Suprapubic skin (tissue), 4 donors: Measurements from ENCODE around the gene ABCC8. TPM values are rescaled to one million over a fixed set of nuclear protein-coding genes. Genes with fewer than 3 reads are reported as not detected.

ENCODE experiments used
- DNase-seq, 2 donors: peaks; one replicate each; pipeline ENCODE4 v3.0.0-alpha.2; 2019; ENCODE audit warnings: low spot score in 2 of 2
- H3K27ac ChIP-seq: fragments of 200-600 bp; sonication (generic); one replicate; pipeline ENCODE4 v1.5.1; 2019
- H3K27me3 ChIP-seq: fragments of 200-600 bp; sonication (generic); one replicate; pipeline ENCODE4 v1.5.1; 2019
- H3K36me3 ChIP-seq: fragments of 200-600 bp; sonication (generic); one replicate; pipeline ENCODE4 v1.5.1; 2019
- H3K4me1 ChIP-seq: fragments of 200-600 bp; sonication (generic); one replicate; pipeline ENCODE4 v1.5.1; 2019
- H3K4me3 ChIP-seq: fragments of 200-600 bp; sonication (generic); one replicate; pipeline ENCODE4 v1.5.1; 2019; ENCODE audit warnings: mild to moderate bottlenecking
- H3K9me3 ChIP-seq: fragments of 200-600 bp; sonication (generic); one replicate; pipeline ENCODE4 v1.5.1; 2019
- CTCF ChIP-seq, 2 donors: fragments of 200-600 bp in 1 of 2; fragments of 450-650 bp in 1 of 2; sonication (generic) in 1 of 2; IDR thresholded peaks; one replicate each; pipeline ENCODE4 v1.5.1; 2016 to 2019; ENCODE audit warnings: antibody characterized with exemption in 2 of 2, mild to moderate bottlenecking in 1 of 2, moderate library complexity in 1 of 2
- EP300 ChIP-seq: sonication (generic); formaldehyde crosslinking; IDR thresholded peaks from one replicate; pipeline ENCODE4 v1.6.1; 2017; ENCODE audit warnings: antibody characterized with exemption
- POLR2A ChIP-seq, 2 donors: fragments of 450-650 bp; IDR thresholded peaks; one replicate each; pipeline ENCODE4 v1.6.1; 2017; ENCODE audit warnings: antibody characterized with exemption in 2 of 2, mild to moderate bottlenecking in 2 of 2, moderate library complexity in 2 of 2
- POLR2AphosphoS5 ChIP-seq, 3 donors: sonication (generic); formaldehyde crosslinking; IDR thresholded peaks; one replicate each; pipeline ENCODE4 v1.6.1; 2017; ENCODE audit warnings: antibody characterized with exemption in 3 of 3
- WGBS: methylation state at CpG from one replicate; pipeline ENCODE4 v1.1.5; 2018; 5-methylcytosine and 5-hydroxymethylcytosine counted together
- total RNA-seq, 4 donors: library from RNA; depleted of rRNA; stranded (reverse); fragments of >200 nt; gene quantifications; one replicate each; pipeline ENCODE4 v1.1.0, GENCODE V29; 2016

Gene ABCC8
- total RNA-seq, 4 donors from 2014 or later = 0.42 TPM; not detected in 3

GRCh38 chr11:17411418-17411817, 65.2 kb downstream of the ABCC8 start:
- TF ChIP-seq POLR2A (IDR thresholded peaks at IDR 0.05) (no peak), POLR2AphosphoS5 (IDR thresholded peaks at IDR 0.05) (no peak), EP300 (no peak), CTCF (IDR thresholded peaks at IDR 0.05) (no peak)
- Histone ChIP-seq H3K36me3 (no peaks in the 10 kb centered on the region), H3K9me3 (no peaks in the 10 kb centered on the region), H3K27me3 (peaks cover 23% of the 10 kb centered on the region), H3K4me1 (peaks cover 3% of the 10 kb centered on the region), H3K4me3 (no peak overlapping the region), H3K27ac (no peak overlapping the region)
- 70% methylated on average over 6 of the region's 6 CpGs for WGBS
- no peak for DNase-seq

GRCh38 chr11:17410606-17411379, 65.9 kb downstream of the ABCC8 start:
- no peak overlapping the region for H3K27ac ChIP-seq

GRCh38 chr11:17408641-17409040, 68.0 kb downstream of the ABCC8 start:
- peaks cover 17% of the 10 kb centered on the region for H3K4me1 ChIP-seq
- WGBS = 96% methylated on average over 7 of the region's 7 CpGs
- H3K36me3 ChIP-seq = no peaks in the 10 kb centered on the region
- H3K27ac ChIP-seq = no peak overlapping the region
- peaks cover 3% of the 10 kb centered on the region for H3K27me3 ChIP-seq
- H3K4me3 ChIP-seq = no peak overlapping the region
- no peak for DNase-seq
- TF ChIP-seq POLR2AphosphoS5 (IDR thresholded peaks at IDR 0.05) (no peak), CTCF (IDR thresholded peaks at IDR 0.05) (no peak), EP300 (no peak), POLR2A (IDR thresholded peaks at IDR 0.05) (no peak)
- H3K9me3 ChIP-seq = no peaks in the 10 kb centered on the region

More at GRCh38 chr11:17410606-17411379, 65.9 kb downstream of the ABCC8 start:
- peaks cover 23% of the 10 kb centered on the region for H3K27me3 ChIP-seq
- peaks cover 10% of the 10 kb centered on the region for H3K4me1 ChIP-seq
- TF ChIP-seq CTCF (IDR thresholded peaks at IDR 0.05) (no peak), POLR2A (IDR thresholded peaks at IDR 0.05) (no peak), EP300 (no peak), POLR2AphosphoS5 (IDR thresholded peaks at IDR 0.05) (no peak)
- WGBS = 50% methylated on average over 11 of the region's 11 CpGs
- H3K36me3 ChIP-seq = no peaks in the 10 kb centered on the region
- no peak for DNase-seq
- H3K4me3 ChIP-seq = no peak overlapping the region
- H3K9me3 ChIP-seq = no peaks in the 10 kb centered on the region

GRCh38 chr11:17408026-17408425, 68.6 kb downstream of the ABCC8 start:
- DNase-seq = no peak
- no peaks in the 10 kb centered on the region for H3K27me3 ChIP-seq
- H3K9me3 ChIP-seq = no peaks in the 10 kb centered on the region
- no peaks in the 10 kb centered on the region for H3K36me3 ChIP-seq
- no peak overlapping the region for H3K4me3 ChIP-seq
- no peak overlapping the region for H3K27ac ChIP-seq
- TF ChIP-seq POLR2AphosphoS5 (IDR thresholded peaks at IDR 0.05) (no peak), POLR2A (IDR thresholded peaks at IDR 0.05) (no peak), CTCF (IDR thresholded peaks at IDR 0.05) (no peak), EP300 (no peak)
- WGBS = 77% methylated on average over 2 of the region's 2 CpGs
- H3K4me1 ChIP-seq = peaks cover 17% of the 10 kb centered on the region

GRCh38 chr11:17407575-17407974, 69.1 kb downstream of the ABCC8 start:
- TF ChIP-seq CTCF (IDR thresholded peaks at IDR 0.05) (no peak), POLR2A (IDR thresholded peaks at IDR 0.05) (no peak), POLR2AphosphoS5 (IDR thresholded peaks at IDR 0.05) (no peak), EP300 (no peak)

More at GRCh38 chr11:17407575-17407974, 69.1 kb downstream of the ABCC8 start:
- 83% methylated on average over 2 of the region's 2 CpGs for WGBS
- Histone ChIP-seq H3K4me3 (no peak overlapping the region), H3K9me3 (no peaks in the 10 kb centered on the region), H3K36me3 (no peaks in the 10 kb centered on the region), H3K27ac (no peak overlapping the region), H3K27me3 (no peaks in the 10 kb centered on the region), H3K4me1 (peaks cover 17% of the 10 kb centered on the region)
- DNase-seq = no peak
